Measurements from ENCODE around the gene NAGA.

- TF ChIP-seq CTCF (IDR thresholded peaks at IDR 0.05) (no peak), POLR2A (IDR thresholded peaks at IDR 0.05) (no peak)
Observed at GRCh38 chr22:42013385-42013784, 57.2 kb downstream of the NAGA start.
